Activated T-helper 1 cell treated with anti-CD3 and anti-CD28 coated beads, Interleukin-2, amount 50 U/mL, for 16 hours (primary cell): ENCODE measurements around the gene ARHGEF10L.

ENCODE experiments used
- DNase-seq, 2 donors: peaks; one replicate each; pipeline ENCODE4 v3.0.0-alpha.2; 2020; ENCODE audit warnings: low read depth in 1 of 2, low spot score in 1 of 2

ARHGEF10L gene

GRCh38 chr1:17588048-17588871, 48.8 kb downstream of the ARHGEF10L start:
- DNase-seq: no peak

GRCh38 chr1:17591814-17592430, 52.4 kb downstream of the ARHGEF10L start:
- DNase-seq: no peak

- no peak for DNase-seq
Observed at GRCh38 chr1:17594026-17594425, 54.5 kb downstream of the ARHGEF10L start.

- DNase-seq: no peak
Observed at GRCh38 chr1:17594690-17595601, 55.4 kb downstream of the ARHGEF10L start.

- no peak for DNase-seq
Observed at GRCh38 chr1:17595602-17595925, 56.1 kb downstream of the ARHGEF10L start.

- no peak for DNase-seq
Observed at GRCh38 chr1:17596186-17596585, 56.7 kb downstream of the ARHGEF10L start.

GRCh38 chr1:17596651-17597509, 57.4 kb downstream of the ARHGEF10L start:
- no peak for DNase-seq

- no peak for DNase-seq
Observed at GRCh38 chr1:17597651-17598050, 58.2 kb downstream of the ARHGEF10L start.

- no peak for DNase-seq
Observed at GRCh38 chr1:17598251-17598650, 58.8 kb downstream of the ARHGEF10L start.

GRCh38 chr1:17599291-17599953, 59.9 kb downstream of the ARHGEF10L start:
- DNase-seq: no peak

GRCh38 chr1:17599954-17600300, 60.4 kb downstream of the ARHGEF10L start:
- DNase-seq: no peak

- DNase-seq: no peak
Observed at GRCh38 chr1:17600321-17600720, 60.8 kb downstream of the ARHGEF10L start.

- DNase-seq: no peak
Observed at GRCh38 chr1:17601643-17602382, 62.3 kb downstream of the ARHGEF10L start.

- no peak for DNase-seq
Observed at GRCh38 chr1:17603091-17603841, 63.8 kb downstream of the ARHGEF10L start.

GRCh38 chr1:17605582-17606344, 66.3 kb downstream of the ARHGEF10L start:
- DNase-seq: no peak

GRCh38 chr1:17606826-17607440, 67.4 kb downstream of the ARHGEF10L start:
- no peak for DNase-seq

GRCh38 chr1:17607644-17608581, 68.4 kb downstream of the ARHGEF10L start:
- no peak for DNase-seq
